ENCODE data around the gene LRGUK. TPM values are rescaled to one million over a fixed set of nuclear protein-coding genes. Genes with fewer than 3 reads are reported as not detected.

LRGUK gene
- total and polyA plus RNA-seq, 2 of the 4 experiments (the other 2 are of a cell fraction) = 0.07 TPM; not detected in 1

DNA sequence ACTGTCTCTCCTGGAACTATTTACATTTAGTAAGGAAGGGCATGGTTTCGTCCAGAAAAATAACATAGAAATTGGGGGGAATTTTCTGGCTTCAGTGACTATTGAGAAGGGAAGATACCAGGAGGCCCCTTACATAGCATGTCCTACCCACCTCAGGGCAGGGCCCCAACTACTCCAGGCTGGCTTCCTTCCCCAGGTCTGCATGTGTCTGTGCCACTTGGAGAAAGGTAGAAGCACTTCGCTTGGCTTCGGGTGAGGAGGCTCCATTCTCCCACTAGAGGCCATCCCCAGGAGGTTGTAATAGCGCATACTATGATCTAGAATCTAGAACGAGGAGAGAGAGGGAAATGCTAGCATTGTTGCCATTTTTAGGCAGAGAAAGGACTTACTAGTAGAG, 14.7 kb downstream of the LRGUK start:
- ATAC-seq (ENCODE audit: low read depth) (no peak), DNase-seq (no peak)
- Histone ChIP-seq H3K23ac (ENCODE audit: low read depth, low read length) (no peak overlapping the region), H2BK120ac (ENCODE audit: low read depth, low read length) (no peak overlapping the region), H4K20me1 (ENCODE audit: insufficient read depth, low read length) (no peaks in the 10 kb centered on the region), H4K8ac (ENCODE audit: low read depth in 2 of 2, low read length in 2 of 2) (no peak overlapping the region), H3K56ac (ENCODE audit: extremely low read depth, insufficient read depth, low read length) (no peak overlapping the region), H3K4ac (ENCODE audit: low read depth, low read length) (no peak overlapping the region), H3K18ac (ENCODE audit: low read depth, low read length) (no peak overlapping the region), H2AK9ac (replicated peaks; ENCODE audit: low read depth, low read length, poor library complexity) (no peak overlapping the region), H2BK15ac (ENCODE audit: low read depth, low read length) (no peak overlapping the region), H3K14ac (replicated peaks; ENCODE audit: low read depth, low read length) (no peak overlapping the region), H4K5ac (ENCODE audit: low read depth, low read length) (no peak overlapping the region), H3K27ac (ENCODE audit: insufficient read depth, low read length) (no peak overlapping the region), H2BK5ac (ENCODE audit: low read depth, low read length, poor library complexity, severe bottlenecking) (no peak overlapping the region), H3K4me3 (ENCODE audit: insufficient read depth, low read depth, low read length) (no peak overlapping the region), H3K9me3 (ENCODE audit: control insufficient read depth, insufficient read depth, low read length) (no peaks in the 10 kb centered on the region), H3K4me1 (ENCODE audit: control insufficient read depth, insufficient read depth, low read length) (no peaks in the 10 kb centered on the region), H2AK5ac (ENCODE audit: low read depth, low read length) (no peak overlapping the region), H3K36me3 (ENCODE audit: control insufficient read depth, insufficient read depth, low read length) (no peaks in the 10 kb centered on the region), H3K9me1 (ENCODE audit: insufficient read depth, low read length) (no peaks in the 10 kb centered on the region), H2AFZ (replicated peaks; ENCODE audit: low read length, poor library complexity) (no peak overlapping the region), H3K9ac (ENCODE audit: low read depth, low read length) (no peak overlapping the region), H2BK20ac (ENCODE audit: low read depth, low read length) (no peak overlapping the region), H3K27me3 (ENCODE audit: control insufficient read depth, insufficient read depth, low read length) (no peaks in the 10 kb centered on the region; the same call in 1 of the 2 replicates), H4K91ac (ENCODE audit: insufficient read depth, low read depth, low read length) (no peak overlapping the region), H3K79me1 (ENCODE audit: low read depth in 1 of 2, low read length in 2 of 2) (no peaks in the 10 kb centered on the region), H3K4me2 (ENCODE audit: low read depth, low read length) (no peak overlapping the region)
- POLR2A ChIA-PET (ENCODE audit: unreplicated experiment) = no interaction called here
- intact Hi-C loops (cut with micrococcal nuclease) (loop anchor here (1.0 to 10.0 kb wide), 2 partner anchors 183 to 278 kb away; no protein-coding TSS in a partner anchor), dilution Hi-C loops (cut with HindIII; ENCODE audit: low sequenced_read_pairs, unreplicated experiment) (no loop called here), in situ Hi-C loops (cut with MboI; ENCODE audit: low sequenced_read_pairs) (no loop called here)
- no peak for TF ChIP-seq NFE2L2 (IDR thresholded peaks at IDR 0.05; ENCODE audit: low read depth, low read length)
- TF ChIP-seq MXI1 (IDR thresholded peaks at IDR 0.05; ENCODE audit: borderline replicate concordance, low read depth, low read length) = no peak
- no peak for TF ChIP-seq CEBPB (IDR thresholded peaks at IDR 0.05; ENCODE audit: low read depth, low read length)
- TF ChIP-seq RCOR1 (IDR thresholded peaks at IDR 0.05; ENCODE audit: insufficient replicate concordance, low read length) = no peak
- no peak for TF ChIP-seq RFX5 (IDR thresholded peaks at IDR 0.05; ENCODE audit: low read depth, low read length)
- TF ChIP-seq POLR2A (IDR thresholded peaks at IDR 0.05; ENCODE audit: low read depth, low read length) = no peak
- no peak for TF ChIP-seq RAD21 (IDR thresholded peaks at IDR 0.05; ENCODE audit: low read length)
- TF ChIP-seq MAZ (IDR thresholded peaks at IDR 0.05; ENCODE audit: borderline replicate concordance, low read depth, low read length) = no peak
- no peak for TF ChIP-seq FOS (IDR thresholded peaks at IDR 0.05; ENCODE audit: low read depth, low read length)
- no peak for TF ChIP-seq BHLHE40 (IDR thresholded peaks at IDR 0.05; ENCODE audit: low read depth, low read length)
- TF ChIP-seq SMC3 (IDR thresholded peaks at IDR 0.05; ENCODE audit: low read depth, low read length) = no peak
- TF ChIP-seq, protein P1, sequence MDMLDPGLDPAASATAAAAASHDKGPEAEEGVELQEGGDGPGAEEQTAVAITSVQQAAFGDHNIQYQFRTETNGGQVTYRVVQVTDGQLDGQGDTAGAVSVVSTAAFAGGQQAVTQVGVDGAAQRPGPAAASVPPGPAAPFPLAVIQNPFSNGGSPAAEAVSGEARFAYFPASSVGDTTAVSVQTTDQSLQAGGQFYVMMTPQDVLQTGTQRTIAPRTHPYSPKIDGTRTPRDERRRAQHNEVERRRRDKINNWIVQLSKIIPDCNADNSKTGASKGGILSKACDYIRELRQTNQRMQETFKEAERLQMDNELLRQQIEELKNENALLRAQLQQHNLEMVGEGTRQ (IDR thresholded peaks at IDR 0.05; ENCODE audit: low read depth, low read length) = no peak
- no peak for TF ChIP-seq CHD1 (IDR thresholded peaks at IDR 0.05; ENCODE audit: low read depth, low read length)
- TF ChIP-seq CTCF (conservative IDR thresholded peaks at IDR 0.05; ENCODE audit: low read depth, low read length) = no peak
- no peak for TF ChIP-seq MAFK (IDR thresholded peaks at IDR 0.05; ENCODE audit: low read depth, low read length)
- TF ChIP-seq, protein P2, sequence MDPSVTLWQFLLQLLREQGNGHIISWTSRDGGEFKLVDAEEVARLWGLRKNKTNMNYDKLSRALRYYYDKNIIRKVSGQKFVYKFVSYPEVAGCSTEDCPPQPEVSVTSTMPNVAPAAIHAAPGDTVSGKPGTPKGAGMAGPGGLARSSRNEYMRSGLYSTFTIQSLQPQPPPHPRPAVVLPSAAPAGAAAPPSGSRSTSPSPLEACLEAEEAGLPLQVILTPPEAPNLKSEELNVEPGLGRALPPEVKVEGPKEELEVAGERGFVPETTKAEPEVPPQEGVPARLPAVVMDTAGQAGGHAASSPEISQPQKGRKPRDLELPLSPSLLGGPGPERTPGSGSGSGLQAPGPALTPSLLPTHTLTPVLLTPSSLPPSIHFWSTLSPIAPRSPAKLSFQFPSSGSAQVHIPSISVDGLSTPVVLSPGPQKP (IDR thresholded peaks at IDR 0.05; ENCODE audit: borderline replicate concordance, low read depth, low read length) = no peak
- no CpG with 5 or more reads among the region's 5 CpGs for WGBS, 2 experiments (ENCODE audit: extremely low coverage in 2 of 2, insufficient read length in 1 of 2)
- BruUV-seq (replicated peaks) = no TSS peak
- CTCF ChIA-PET = interaction anchor here (0.9 to 1.9 kb wide), 12 partner anchors 9 to 216 kb away, joined by 3 to 20 read pairs (median 4); partner anchors contain the start of gene LRGUK
